ENCODE measurements around the gene EPHB3. TPM values are rescaled to one million over a fixed set of nuclear protein-coding genes. Genes with fewer than 3 reads are reported as not detected.
A peak's percentile ranks its signal among the peaks of the same experiment; 100 is the strongest.

Gene EPHB3
- total and polyA plus RNA-seq, 4 experiments from 2014 or later = 0.04 to 0.79 (median 0.48) TPM

GRCh38 chr3:184524981-184525336, 36.6 kb upstream of the EPHB3 start:
- Mint-ChIP-seq H3K27me3 (peaks cover 12 to 22% of the 10 kb centered on the region in 2 donors), H3K36me3 (no peaks in the 10 kb centered on the region), H3K4me3 (peak overlapping the region; percentile 83 to 96 (median 92)), H3K4me1 (peaks cover 7 to 17% (median 9%) of the 10 kb centered on the region in 4 donors), H3K27ac (peak overlapping the region in 6 of 7 donors; percentile 2 to 88 (median 82)), H3K9me3 (no peaks in the 10 kb centered on the region)
- intact Hi-C loops (cut with micrococcal nuclease) = loop anchor here (1.0 kb wide), 1 partner anchor 19 kb away; no protein-coding TSS in a partner anchor
- ChIA-PET POLR2A (ENCODE audit: partially characterized antibody) (interaction anchor here (0.9 to 1.8 kb wide), 4 partner anchors 12 to 288 kb away, joined by 3 to 11 read pairs (median 4); partner anchors contain the start of gene POLR2H), CTCF (ENCODE audit: partially characterized antibody) (interaction anchor here (0.6 to 3.2 kb wide), 6 partner anchors 12 to 283 kb away, joined by 3 to 32 read pairs (median 4); partner anchors contain the start of gene EPHB3)
- no peaks in the 10 kb centered on the region for H3K9me3 ChIP-seq (ENCODE audit: control insufficient read depth in 1 of 2, low read length in 2 of 2)
- no peak overlapping the region for H3K27ac ChIP-seq (ENCODE audit: low read depth, low read length)
- peaks cover 16% of the 10 kb centered on the region for H3K27me3 ChIP-seq (ENCODE audit: insufficient read depth, low read length)
- H3K36me3 ChIP-seq (ENCODE audit: insufficient read depth, low read length) = no peaks in the 10 kb centered on the region
- H3K4me3 ChIP-seq (ENCODE audit: low read length in 2 of 2) = peak overlapping the region; percentile 17 to 73
- H3K4me1 ChIP-seq (ENCODE audit: insufficient read depth, low read length) = peaks cover 15% of the 10 kb centered on the region
- DNase-seq = peak in 3 of 5 donors; percentile 12 to 28 (median 24)

GRCh38 chr3:184525337-184526087, 36.1 kb upstream of the EPHB3 start:
- Histone ChIP-seq H3K4me1 (ENCODE audit: insufficient read depth, low read length) (peaks cover 15% of the 10 kb centered on the region), H3K4me3 (ENCODE audit: low read length in 2 of 2) (peak overlapping the region; percentile 17 to 73), H3K36me3 (ENCODE audit: insufficient read depth, low read length) (no peaks in the 10 kb centered on the region), H3K27ac (ENCODE audit: low read depth, low read length) (no peak overlapping the region), H3K27me3 (ENCODE audit: insufficient read depth, low read length) (peaks cover 16% of the 10 kb centered on the region), H3K9me3 (ENCODE audit: control insufficient read depth in 1 of 2, low read length in 2 of 2) (no peaks in the 10 kb centered on the region)
- ChIA-PET POLR2A (ENCODE audit: partially characterized antibody) (interaction anchor here (0.9 to 1.8 kb wide), 4 partner anchors 12 to 287 kb away, joined by 3 to 11 read pairs (median 4); partner anchors contain the start of gene POLR2H), CTCF (ENCODE audit: partially characterized antibody) (interaction anchor here (0.8 to 3.2 kb wide), 6 partner anchors 12 to 283 kb away, joined by 3 to 32 read pairs (median 4); partner anchors contain the start of gene EPHB3)
- no peaks in the 10 kb centered on the region for H3K9me3 Mint-ChIP-seq
- no peaks in the 10 kb centered on the region for H3K36me3 Mint-ChIP-seq
- intact Hi-C loops (cut with micrococcal nuclease) = loop anchor here (1.0 kb wide), 1 partner anchor 19 kb away; no protein-coding TSS in a partner anchor
- H3K4me3 Mint-ChIP-seq = peak overlapping the region; percentile 83 to 96 (median 92)
- H3K4me1 Mint-ChIP-seq = peaks cover 7 to 17% (median 9%) of the 10 kb centered on the region in 4 donors
- peaks cover 15 to 24% of the 10 kb centered on the region in 2 donors for H3K27me3 Mint-ChIP-seq
- peak overlapping the region in 6 of 7 donors; percentile 2 to 88 (median 82) for H3K27ac Mint-ChIP-seq
- DNase-seq = peak in 2 of 5 donors; percentile 12 to 15

- no peak for DNase-seq
- intact Hi-C loops (cut with micrococcal nuclease) = no loop called here
Observed at GRCh38 chr3:184526088-184526433, 35.5 kb upstream of the EPHB3 start.

GRCh38 chr3:184531626-184532280, 29.8 kb upstream of the EPHB3 start:
- Histone ChIP-seq H3K4me3 (ENCODE audit: low read length in 2 of 2) (no peak overlapping the region), H3K27me3 (ENCODE audit: insufficient read depth, low read length) (no peaks in the 10 kb centered on the region), H3K36me3 (ENCODE audit: insufficient read depth, low read length) (no peaks in the 10 kb centered on the region), H3K4me1 (ENCODE audit: insufficient read depth, low read length) (no peaks in the 10 kb centered on the region), H3K27ac (ENCODE audit: low read depth, low read length) (no peak overlapping the region), H3K9me3 (ENCODE audit: control insufficient read depth in 1 of 2, low read length in 2 of 2) (no peaks in the 10 kb centered on the region)
- Mint-ChIP-seq H3K9me3 (peaks cover 0 to 2% (median 0%) of the 10 kb centered on the region in 8 donors), H3K27me3 (peaks cover 14 to 20% of the 10 kb centered on the region in 2 donors), H3K36me3 (no peaks in the 10 kb centered on the region), H3K27ac (no peak overlapping the region), H3K4me3 (no peak overlapping the region), H3K4me1 (no peaks in the 10 kb centered on the region)
- intact Hi-C loops (cut with micrococcal nuclease) = no loop called here
- no peak for DNase-seq
- POLR2A ChIA-PET (ENCODE audit: partially characterized antibody) = no interaction called here
- CTCF ChIA-PET (ENCODE audit: partially characterized antibody) = interaction anchor here (1.1 to 5.8 kb wide), 5 partner anchors 9 to 29 kb away, joined by 3 to 31 read pairs (median 6); partner anchors contain the start of gene EPHB3

More at GRCh38 chr3:184526088-184526433, 35.5 kb upstream of the EPHB3 start:
- Histone ChIP-seq H3K4me3 (ENCODE audit: low read length in 2 of 2) (peak overlapping the region in 1 of 2 donors; percentile 73), H3K4me1 (ENCODE audit: insufficient read depth, low read length) (peaks cover 15% of the 10 kb centered on the region), H3K9me3 (ENCODE audit: control insufficient read depth in 1 of 2, low read length in 2 of 2) (no peaks in the 10 kb centered on the region), H3K27me3 (ENCODE audit: insufficient read depth, low read length) (peaks cover 16% of the 10 kb centered on the region), H3K36me3 (ENCODE audit: insufficient read depth, low read length) (no peaks in the 10 kb centered on the region), H3K27ac (ENCODE audit: low read depth, low read length) (no peak overlapping the region)
- CTCF ChIA-PET (ENCODE audit: partially characterized antibody) = interaction anchor here (1.0 to 3.2 kb wide), 3 partner anchors 13 to 155 kb away, joined by 3 to 32 read pairs (median 4); partner anchors contain the start of gene EPHB3
- Mint-ChIP-seq H3K4me1 (peaks cover 7 to 17% (median 9%) of the 10 kb centered on the region in 4 donors), H3K4me3 (peak overlapping the region; percentile 30 to 71 (median 65)), H3K9me3 (no peaks in the 10 kb centered on the region), H3K27me3 (peaks cover 20 to 29% of the 10 kb centered on the region in 2 donors), H3K36me3 (no peaks in the 10 kb centered on the region), H3K27ac (no peak overlapping the region)
- POLR2A ChIA-PET (ENCODE audit: partially characterized antibody) = interaction anchor here (1.8 kb wide), 1 partner anchor 13 kb away, joined by 11 read pairs; no protein-coding TSS in a partner anchor

GRCh38 chr3:184532940-184533732, 28.4 kb upstream of the EPHB3 start:
- H3K27me3 Mint-ChIP-seq = peaks cover 14 to 20% of the 10 kb centered on the region in 2 donors
- H3K4me1 Mint-ChIP-seq = no peaks in the 10 kb centered on the region
- Histone ChIP-seq H3K27me3 (ENCODE audit: insufficient read depth, low read length) (no peaks in the 10 kb centered on the region), H3K9me3 (ENCODE audit: control insufficient read depth in 1 of 2, low read length in 2 of 2) (no peaks in the 10 kb centered on the region), H3K4me3 (ENCODE audit: low read length in 2 of 2) (no peak overlapping the region), H3K27ac (ENCODE audit: low read depth, low read length) (no peak overlapping the region), H3K4me1 (ENCODE audit: insufficient read depth, low read length) (no peaks in the 10 kb centered on the region), H3K36me3 (ENCODE audit: insufficient read depth, low read length) (no peaks in the 10 kb centered on the region)
- CTCF ChIA-PET (ENCODE audit: partially characterized antibody) = interaction anchor here (1.1 to 5.8 kb wide), 2 partner anchors 10 to 19 kb away, joined by 3 to 31 read pairs; no protein-coding TSS in a partner anchor
- intact Hi-C loops (cut with micrococcal nuclease) = no loop called here
- H3K36me3 Mint-ChIP-seq = no peaks in the 10 kb centered on the region
- POLR2A ChIA-PET (ENCODE audit: partially characterized antibody) = no interaction called here
- peak overlapping the region in 1 of 7 donors; percentile 69 for H3K27ac Mint-ChIP-seq
- no peak overlapping the region for H3K4me3 Mint-ChIP-seq
- H3K9me3 Mint-ChIP-seq = peaks cover 0 to 2% (median 0%) of the 10 kb centered on the region in 8 donors
- no peak for DNase-seq

GRCh38 chr3:184537885-184538665, 23.5 kb upstream of the EPHB3 start:
- no peaks in the 10 kb centered on the region for H3K27me3 ChIP-seq (ENCODE audit: insufficient read depth, low read length)
- no peak overlapping the region for H3K4me3 ChIP-seq (ENCODE audit: low read length in 2 of 2)
- peaks cover 6 to 25% of the 10 kb centered on the region in 2 donors for H3K27me3 Mint-ChIP-seq
- POLR2A ChIA-PET (ENCODE audit: partially characterized antibody) = interaction anchor here (1.2 kb wide), 1 partner anchor 13 kb away, joined by 4 read pairs; no protein-coding TSS in a partner anchor
- H3K27ac Mint-ChIP-seq = no peak overlapping the region
- CTCF ChIA-PET (ENCODE audit: partially characterized antibody) = interaction anchor here (0.6 to 8.5 kb wide), 11 partner anchors 9 to 1251 kb away, joined by 3 to 68 read pairs (median 4); no protein-coding TSS in a partner anchor
- H3K9me3 ChIP-seq (ENCODE audit: control insufficient read depth in 1 of 2, low read length in 2 of 2) = no peaks in the 10 kb centered on the region
- H3K9me3 Mint-ChIP-seq = peaks cover 0 to 2% (median 0%) of the 10 kb centered on the region in 8 donors
- H3K36me3 ChIP-seq (ENCODE audit: insufficient read depth, low read length) = no peaks in the 10 kb centered on the region
- no peak for DNase-seq
- peaks cover 3% of the 10 kb centered on the region for H3K4me1 ChIP-seq (ENCODE audit: insufficient read depth, low read length)
- no peaks in the 10 kb centered on the region for H3K36me3 Mint-ChIP-seq
- intact Hi-C loops (cut with micrococcal nuclease) = no loop called here
- H3K4me1 Mint-ChIP-seq = peaks cover 0 to 4% (median 3%) of the 10 kb centered on the region in 4 donors
- no peak overlapping the region for H3K4me3 Mint-ChIP-seq
- no peak overlapping the region for H3K27ac ChIP-seq (ENCODE audit: low read depth, low read length)
